Temporal lobe (tissue), 1 donor: ENCODE measurements around the gene GNAQ. TPM values are rescaled to one million over a fixed set of nuclear protein-coding genes. Genes with fewer than 3 reads are reported as not detected.

Source experiments
- total RNA-seq: library from RNA; depleted of rRNA; stranded (reverse); fragments of >200 nt; gene quantifications from one replicate; pipeline ENCODE4 v1.2.3, GENCODE V29; 2014

GNAQ gene
- total RNA-seq, 1 donor from 2014 or later = 151 TPM

Other genes starting within 250 kb of the GNAQ start
- 41.3 TPM for gene CEP78, start 204.3 kb upstream of the GNAQ start, total RNA-seq